T-helper 2 cell treated with Interferon-gamma antibody and Interleukin-4, amounts not matched to agents 100 ng/mL and 5 ng/mL, for 36 hours (primary cell): ENCODE measurements around the gene FAM169A. TPM values are rescaled to one million over a fixed set of nuclear protein-coding genes. Genes with fewer than 3 reads are reported as not detected.

Experiments used
- total RNA-seq: library from RNA; stranded (reverse); gene quantifications from 2 replicates; pipeline ENCODE4 v1.2.3, GENCODE V29; 2022

Gene FAM169A
- total RNA-seq, 1 donor from 2014 or later = 2.0 TPM

Other genes starting within 250 kb of the FAM169A start
- 0.89 and 1.00 TPM in 2 replicates for gene ENC1, start 225.7 kb downstream of the FAM169A start, total RNA-seq
- gene HEXB, start 181.2 kb downstream of the FAM169A start, total RNA-seq = 58.8 and 66.8 TPM in 2 replicates
- 26.9 and 28.6 TPM in 2 replicates for gene GFM2, start 99.3 kb downstream of the FAM169A start, total RNA-seq
- gene NSA2, start 99.1 kb downstream of the FAM169A start, total RNA-seq = 71.9 and 72.4 TPM in 2 replicates
- 0.27 and 0.39 TPM in 2 replicates for gene GCNT4, start 186.2 kb upstream of the FAM169A start, total RNA-seq